GM21423 (cell line): ENCODE results near the gene NACA2.
"Not testable (repeated sequence)": the region's sequence is repeated elsewhere in the genome, so short reads cannot be mapped to it uniquely, and the experiment has no call there.

Experiments used
- ATAC-seq: cut with Tn5 transposase; IDR thresholded peaks from one replicate; pipeline ENCODE4 v1.9.1; 2021; ENCODE audit warnings: mild to moderate bottlenecking, moderate library complexity; ENCODE audit not compliant: unreplicated experiment

Gene NACA2

GRCh38 chr17:61591018-61591417 lies at the start of gene NACA2:
Gene NACA2, minus strand, starts transcription at chr17:61591219. Its CDS starts 39 bp downstream, at chr17:61591180.
- ATAC-seq: no peak

GRCh38 chr17:61639818-61640217 lies 48.8 kb upstream of the NACA2 start:
- no peak for ATAC-seq

GRCh38 chr17:61638087-61638486 lies 47.1 kb upstream of the NACA2 start:
- no peak for ATAC-seq

GRCh38 chr17:61635913-61636432 lies 45.0 kb upstream of the NACA2 start:
- no peak for ATAC-seq

- no peak for ATAC-seq
Measured at GRCh38 chr17:61634942-61635538, 44.0 kb upstream of the NACA2 start.

- ATAC-seq: no peak
Measured at GRCh38 chr17:61634011-61634539, 43.1 kb upstream of the NACA2 start.

- ATAC-seq: no peak
Measured at GRCh38 chr17:61632826-61633225, 41.8 kb upstream of the NACA2 start.

- no peak for ATAC-seq
Measured at GRCh38 chr17:61631800-61632199, 40.8 kb upstream of the NACA2 start.

- ATAC-seq: not testable (repeated sequence)
Measured at GRCh38 chr17:61628158-61628557, 37.1 kb upstream of the NACA2 start.

- no peak for ATAC-seq
Measured at GRCh38 chr17:61627658-61628057, 36.6 kb upstream of the NACA2 start.

- no peak for ATAC-seq
Measured at GRCh38 chr17:61627125-61627524, 36.1 kb upstream of the NACA2 start.

GRCh38 chr17:61625564-61625963 lies 34.5 kb upstream of the NACA2 start:
- ATAC-seq: no peak

GRCh38 chr17:61624951-61625350 lies 33.9 kb upstream of the NACA2 start:
- ATAC-seq: no peak

- no peak for ATAC-seq
Measured at GRCh38 chr17:61621317-61621716, 30.3 kb upstream of the NACA2 start.

- no peak for ATAC-seq
Measured at GRCh38 chr17:61619953-61620352, 28.9 kb upstream of the NACA2 start.

- ATAC-seq: no peak
Measured at GRCh38 chr17:61619493-61619892, 28.5 kb upstream of the NACA2 start.

GRCh38 chr17:61618950-61619349 lies 27.9 kb upstream of the NACA2 start:
- no peak for ATAC-seq

GRCh38 chr17:61617330-61617729 lies 26.3 kb upstream of the NACA2 start:
- ATAC-seq: no peak

GRCh38 chr17:61616783-61617182 lies 25.8 kb upstream of the NACA2 start:
- no peak for ATAC-seq

- no peak for ATAC-seq
Measured at GRCh38 chr17:61614219-61614618, 23.2 kb upstream of the NACA2 start.

GRCh38 chr17:61611323-61611722 lies 20.3 kb upstream of the NACA2 start:
- no peak for ATAC-seq

GRCh38 chr17:61605692-61606091 lies 14.7 kb upstream of the NACA2 start:
- ATAC-seq: no peak

- no peak for ATAC-seq
Measured at GRCh38 chr17:61601297-61601696, 10.3 kb upstream of the NACA2 start.
